ENCODE results near the gene PXT1. TPM values are rescaled to one million over a fixed set of nuclear protein-coding genes. Genes with fewer than 3 reads are reported as not detected.

PXT1 gene
- total and polyA plus RNA-seq, 2 experiments from 2014 or later, result not detected

DNA sequence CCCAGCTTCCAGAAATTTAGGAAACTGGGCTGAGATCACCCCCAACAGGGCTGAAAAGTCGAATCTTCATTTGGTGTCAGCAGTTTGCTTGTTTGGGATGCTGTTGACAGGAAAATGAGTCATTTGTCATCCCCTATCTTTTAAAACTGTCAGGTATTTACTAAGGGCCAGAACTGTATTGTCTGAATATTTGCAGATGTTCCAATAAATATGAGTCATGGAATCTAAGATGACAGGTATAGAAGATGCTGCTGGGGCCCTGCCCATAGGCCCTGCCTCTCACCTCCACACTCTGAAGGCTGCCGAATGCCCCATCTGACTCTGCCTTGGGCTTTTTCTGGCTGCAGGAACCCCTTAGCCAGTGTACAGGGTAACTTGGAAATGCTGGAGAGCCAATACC is 59.0 kb downstream of the PXT1 start:
- Histone ChIP-seq H3K9me2 (replicated peaks; ENCODE audit: insufficient read depth) (no peaks in the 10 kb centered on the region), H3K27me3 (peaks cover 18% of the 10 kb centered on the region), H3K9me3 (ENCODE audit: low read depth) (no peaks in the 10 kb centered on the region), H3K4me2 (no peak overlapping the region), H3K79me2 (no peaks in the 10 kb centered on the region), H3K27ac (no peak overlapping the region), H3K4me3 (no peak overlapping the region), H3K36me3 (replicated peaks; ENCODE audit: insufficient read depth, low read depth) (no peaks in the 10 kb centered on the region), H2AFZ (no peak overlapping the region), H3K4me1 (ENCODE audit: insufficient read depth) (peaks cover 6% of the 10 kb centered on the region), H4K20me1 (ENCODE audit: insufficient read depth, poor library complexity, severe bottlenecking) (no peaks in the 10 kb centered on the region)
- 67% methylated on average over 2 of the region's 2 CpGs for WGBS (ENCODE audit: low lambda C conversion rate, missing lambda C conversion rate)
- no peak for DNase-seq (ENCODE audit: low spot score)
- no peak for TF ChIP-seq EZH2phosphoT487 (IDR thresholded peaks at IDR 0.05; ENCODE audit: low read depth, severe bottlenecking, unreplicated experiment)
- no peak for TF ChIP-seq EZH2 (IDR thresholded peaks at IDR 0.05; ENCODE audit: borderline replicate concordance)
- TF ChIP-seq, protein P1, sequence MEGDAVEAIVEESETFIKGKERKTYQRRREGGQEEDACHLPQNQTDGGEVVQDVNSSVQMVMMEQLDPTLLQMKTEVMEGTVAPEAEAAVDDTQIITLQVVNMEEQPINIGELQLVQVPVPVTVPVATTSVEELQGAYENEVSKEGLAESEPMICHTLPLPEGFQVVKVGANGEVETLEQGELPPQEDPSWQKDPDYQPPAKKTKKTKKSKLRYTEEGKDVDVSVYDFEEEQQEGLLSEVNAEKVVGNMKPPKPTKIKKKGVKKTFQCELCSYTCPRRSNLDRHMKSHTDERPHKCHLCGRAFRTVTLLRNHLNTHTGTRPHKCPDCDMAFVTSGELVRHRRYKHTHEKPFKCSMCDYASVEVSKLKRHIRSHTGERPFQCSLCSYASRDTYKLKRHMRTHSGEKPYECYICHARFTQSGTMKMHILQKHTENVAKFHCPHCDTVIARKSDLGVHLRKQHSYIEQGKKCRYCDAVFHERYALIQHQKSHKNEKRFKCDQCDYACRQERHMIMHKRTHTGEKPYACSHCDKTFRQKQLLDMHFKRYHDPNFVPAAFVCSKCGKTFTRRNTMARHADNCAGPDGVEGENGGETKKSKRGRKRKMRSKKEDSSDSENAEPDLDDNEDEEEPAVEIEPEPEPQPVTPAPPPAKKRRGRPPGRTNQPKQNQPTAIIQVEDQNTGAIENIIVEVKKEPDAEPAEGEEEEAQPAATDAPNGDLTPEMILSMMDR (IDR thresholded peaks at IDR 0.05; ENCODE audit: poor library complexity), result no peak

DNA sequence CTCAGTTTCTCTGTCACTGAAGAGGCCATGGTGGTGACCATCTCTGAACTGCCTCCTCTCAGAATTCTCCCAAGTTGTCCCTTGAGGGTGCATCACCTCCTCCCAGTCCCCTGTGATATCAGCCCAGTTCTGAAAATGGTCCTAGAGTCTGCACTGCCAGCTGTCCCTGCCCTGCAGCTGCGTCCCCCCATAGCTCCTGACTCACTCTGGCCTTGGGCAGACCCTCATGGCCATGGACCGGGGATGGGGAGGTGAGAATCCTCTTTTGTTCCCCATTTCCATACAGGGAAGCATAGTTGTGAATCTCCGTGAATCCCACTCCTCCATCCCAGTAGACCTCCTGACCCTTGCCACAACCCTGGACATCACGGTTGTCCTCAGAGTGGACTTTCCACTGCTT is 59.7 kb downstream of the PXT1 start:
- peaks cover 6% of the 10 kb centered on the region for H3K4me1 ChIP-seq (ENCODE audit: insufficient read depth)
- H3K4me2 ChIP-seq, result no peak overlapping the region
- WGBS (ENCODE audit: low lambda C conversion rate, missing lambda C conversion rate), result 56% methylated on average over 4 of the region's 4 CpGs
- H3K27me3 ChIP-seq, result peaks cover 12% of the 10 kb centered on the region
- no peaks in the 10 kb centered on the region for H3K9me2 ChIP-seq (replicated peaks; ENCODE audit: insufficient read depth)
- no peaks in the 10 kb centered on the region for H3K79me2 ChIP-seq
- H4K20me1 ChIP-seq (ENCODE audit: insufficient read depth, poor library complexity, severe bottlenecking), result no peaks in the 10 kb centered on the region
- no peaks in the 10 kb centered on the region for H3K36me3 ChIP-seq (replicated peaks; ENCODE audit: insufficient read depth, low read depth)
- H2AFZ ChIP-seq, result no peak overlapping the region
- no peaks in the 10 kb centered on the region for H3K9me3 ChIP-seq (ENCODE audit: low read depth)
- no peak for DNase-seq (ENCODE audit: low spot score)
- no peak overlapping the region for H3K27ac ChIP-seq
- H3K4me3 ChIP-seq, result no peak overlapping the region
- no peak for TF ChIP-seq EZH2 (IDR thresholded peaks at IDR 0.05; ENCODE audit: borderline replicate concordance)

DNA sequence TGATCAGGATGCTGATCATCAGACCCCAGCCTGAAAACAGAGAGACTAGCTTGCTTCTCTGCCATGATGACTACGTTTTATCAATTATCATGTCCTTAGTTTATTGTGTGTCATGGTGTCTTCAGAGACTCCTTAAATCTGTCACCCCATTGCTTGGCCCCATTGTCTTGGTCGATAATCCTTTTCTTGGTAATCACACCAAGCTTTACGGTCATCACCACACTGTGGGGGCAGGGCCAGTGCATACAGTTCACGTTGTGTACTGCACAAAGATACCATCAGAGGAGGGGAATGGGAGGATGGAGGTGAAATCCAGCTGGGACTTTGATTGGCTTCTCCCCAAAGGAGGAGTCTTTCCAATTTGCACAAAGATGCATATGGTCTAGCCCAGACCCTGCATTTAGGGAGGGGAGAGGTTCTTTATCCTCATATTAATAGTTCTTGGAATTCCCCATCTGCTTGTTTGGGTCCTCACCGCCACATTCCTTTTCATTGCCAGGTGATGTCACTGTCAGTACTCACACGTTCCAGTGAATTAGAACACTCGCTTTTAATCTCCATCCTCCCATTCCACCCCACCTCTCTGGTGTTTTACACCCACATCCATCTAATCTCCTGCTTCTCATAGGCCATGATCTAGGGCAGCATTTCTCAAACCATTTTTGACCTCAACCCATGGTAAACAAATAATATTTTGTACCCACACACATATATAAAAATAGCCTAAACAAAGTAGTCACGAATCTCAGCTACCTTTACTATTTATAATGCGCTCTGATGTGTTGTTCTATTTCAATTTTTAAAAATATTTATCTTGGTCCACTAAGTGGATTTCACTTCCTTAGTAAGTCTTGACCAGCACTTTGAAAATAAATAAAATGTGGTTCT is 60.9 kb downstream of the PXT1 start:
- H3K27me3 ChIP-seq, result no peaks in the 10 kb centered on the region
- WGBS (ENCODE audit: low lambda C conversion rate, missing lambda C conversion rate), result 74% methylated on average over 9 of the region's 9 CpGs
- no peak overlapping the region for H3K4me2 ChIP-seq
- no peak overlapping the region for H2AFZ ChIP-seq
- H4K20me1 ChIP-seq (ENCODE audit: insufficient read depth, poor library complexity, severe bottlenecking), result no peaks in the 10 kb centered on the region
- H3K4me1 ChIP-seq (ENCODE audit: insufficient read depth), result no peaks in the 10 kb centered on the region
- no peaks in the 10 kb centered on the region for H3K9me2 ChIP-seq (replicated peaks; ENCODE audit: insufficient read depth)
- H3K27ac ChIP-seq, result no peak overlapping the region
- H3K36me3 ChIP-seq (replicated peaks; ENCODE audit: insufficient read depth, low read depth), result no peaks in the 10 kb centered on the region
- no peak for DNase-seq (ENCODE audit: low spot score)
- H3K79me2 ChIP-seq, result no peaks in the 10 kb centered on the region
- no peak overlapping the region for H3K4me3 ChIP-seq
- TF ChIP-seq EZH2phosphoT487 (IDR thresholded peaks at IDR 0.05; ENCODE audit: low read depth, severe bottlenecking, unreplicated experiment) (no peak), EZH2 (IDR thresholded peaks at IDR 0.05; ENCODE audit: borderline replicate concordance) (no peak)
- TF ChIP-seq, protein P1 (IDR thresholded peaks at IDR 0.05; ENCODE audit: poor library complexity), result no peak
- H3K9me3 ChIP-seq (ENCODE audit: low read depth), result no peaks in the 10 kb centered on the region

DNA sequence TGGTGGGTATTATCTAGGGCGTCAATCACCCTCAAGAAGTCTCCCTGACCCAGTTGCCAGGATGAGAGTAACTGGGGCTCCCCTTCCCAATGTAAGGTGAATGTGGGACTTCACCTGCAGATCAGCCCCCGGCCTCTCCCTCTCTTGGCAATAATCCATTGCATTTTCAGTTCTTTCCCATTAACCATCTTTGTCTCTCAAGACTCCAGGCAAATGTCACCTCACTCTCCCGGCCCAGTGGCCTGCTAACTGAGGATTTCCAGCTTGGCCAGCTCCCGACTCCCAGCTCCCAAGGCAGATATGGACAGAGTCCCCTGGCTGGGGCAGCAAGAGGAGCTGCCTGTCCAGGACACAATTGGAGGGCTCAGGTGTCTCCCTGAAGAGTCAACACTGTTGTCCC is 62.5 kb downstream of the PXT1 start:
- no peak overlapping the region for H3K4me2 ChIP-seq
- H3K79me2 ChIP-seq, result no peaks in the 10 kb centered on the region
- H3K9me2 ChIP-seq (replicated peaks; ENCODE audit: insufficient read depth), result no peaks in the 10 kb centered on the region
- no peak overlapping the region for H2AFZ ChIP-seq
- TF ChIP-seq, protein P1 (IDR thresholded peaks at IDR 0.05; ENCODE audit: poor library complexity), result no peak
- no peak for TF ChIP-seq EZH2 (IDR thresholded peaks at IDR 0.05; ENCODE audit: borderline replicate concordance)
- TF ChIP-seq EZH2phosphoT487 (IDR thresholded peaks at IDR 0.05; ENCODE audit: low read depth, severe bottlenecking, unreplicated experiment), result no peak
- no peaks in the 10 kb centered on the region for H3K27me3 ChIP-seq
- WGBS (ENCODE audit: low lambda C conversion rate, missing lambda C conversion rate), result 86% methylated on average over 4 of the region's 4 CpGs
- no peak overlapping the region for H3K4me3 ChIP-seq
- DNase-seq (ENCODE audit: low spot score), result no peak
- no peaks in the 10 kb centered on the region for H4K20me1 ChIP-seq (ENCODE audit: insufficient read depth, poor library complexity, severe bottlenecking)
- H3K9me3 ChIP-seq (ENCODE audit: low read depth), result no peaks in the 10 kb centered on the region
- no peaks in the 10 kb centered on the region for H3K36me3 ChIP-seq (replicated peaks; ENCODE audit: insufficient read depth, low read depth)
- H3K4me1 ChIP-seq (ENCODE audit: insufficient read depth), result no peaks in the 10 kb centered on the region
- no peak overlapping the region for H3K27ac ChIP-seq
